ENCODE results near the gene CUEDC2.

- TF ChIP-seq CTCF (IDR thresholded peaks at IDR 0.05) (no peak), POLR2A (IDR thresholded peaks at IDR 0.05) (no peak)
Measured at GRCh38 chr10:102455893-102456471, 23.6 kb upstream of the CUEDC2 start.

Data from tibial nerve (tissue), 3 donors.